Neural cell (in vitro differentiated cells): Measurements from ENCODE around the gene TRAPPC2. TPM values are rescaled to one million over a fixed set of nuclear protein-coding genes. Genes with fewer than 3 reads are reported as not detected.

ENCODE experiments used
- H2AFZ ChIP-seq: fragments of 200-600, 300-800 bp; sonication (generic), shearing (Covaris generic); 2 replicates; pipeline ENCODE4 v1.6.0; 2014; ENCODE audit warnings: low read depth, mild to moderate bottlenecking, antibody characterized with exemption, low read length, moderate library complexity
- H3F3A ChIP-seq: fragments of 200-600 bp; shearing (Covaris generic); 2 replicates; pipeline ENCODE4 v1.6.1; 2016; ENCODE audit warnings: mild to moderate bottlenecking, moderate library complexity, mixed read lengths, antibody characterized with exemption, low read length; ENCODE audit not compliant: insufficient read depth, poor library complexity, severe bottlenecking
- H3K27ac ChIP-seq: fragments of 200-600, 300-800 bp; sonication (generic), shearing (Covaris generic); 2 replicates; pipeline ENCODE4 v1.5.1; 2014; ENCODE audit warnings: mild to moderate bottlenecking, low read length, moderate library complexity
- H3K27me3 ChIP-seq: fragments of 300-800, 200-600 bp; sonication (generic), shearing (Covaris generic); 2 replicates; pipeline ENCODE4 v1.6.0; 2014; ENCODE audit warnings: mild to moderate bottlenecking, low read depth, low read length, moderate library complexity; ENCODE audit not compliant: insufficient read depth
- H3K36me3 ChIP-seq: fragments of 300-800, 200-600 bp; sonication (generic), shearing (Covaris generic); 2 replicates; pipeline ENCODE4 v1.5.1; 2014; ENCODE audit warnings: mild to moderate bottlenecking, antibody characterized with exemption, low read length, moderate library complexity; ENCODE audit not compliant: insufficient read depth
- H3K4me2 ChIP-seq: fragments of 300-800, 200-600 bp; sonication (generic), shearing (Covaris generic); 2 replicates; pipeline ENCODE4 v1.6.0; 2014; ENCODE audit warnings: mild to moderate bottlenecking, low read length
- H3K4me3 ChIP-seq: fragments of 300-800, 200-600 bp; sonication (generic), shearing (Covaris generic); 2 replicates; pipeline ENCODE4 v1.5.1; 2014; ENCODE audit warnings: mild to moderate bottlenecking, low read length, moderate library complexity
- H3K79me2 ChIP-seq: fragments of 200-600 bp; shearing (Covaris generic); replicated peaks from 2 replicates; pipeline ENCODE4 v1.6.0; 2014; ENCODE audit warnings: mild to moderate bottlenecking, low read length, moderate library complexity; ENCODE audit not compliant: insufficient read depth
- H3K9ac ChIP-seq: fragments of 300-800, 200-600 bp; sonication (generic), shearing (Covaris generic); 2 replicates; pipeline ENCODE4 v1.6.1; 2016; ENCODE audit warnings: mild to moderate bottlenecking, low read length, mixed read lengths
- H3K9me2 ChIP-seq: fragments of 200-600 bp; shearing (Covaris generic); 2 replicates; pipeline ENCODE4 v1.6.1; 2016; ENCODE audit warnings: mild to moderate bottlenecking, low read length, mixed read lengths; ENCODE audit not compliant: insufficient read depth
- H3K9me3 ChIP-seq: fragments of 200-600, 300-800 bp; sonication (generic), shearing (Covaris generic); 2 replicates; pipeline ENCODE4 v1.6.1; 2016; ENCODE audit warnings: mild to moderate bottlenecking, mixed run types, low read length, moderate library complexity, mixed read lengths
- H4K20me1 ChIP-seq: fragments of 200-600 bp; shearing (Covaris generic); 2 replicates; pipeline ENCODE4 v1.6.1; 2016; ENCODE audit warnings: mild to moderate bottlenecking, mixed run types; ENCODE audit not compliant: insufficient read depth
- CTCF ChIP-seq: fragments of 450-650 bp; IDR thresholded peaks from 2 replicates; pipeline ENCODE4 v1.5.1; 2014; ENCODE audit warnings: antibody characterized with exemption, mild to moderate bottlenecking, moderate library complexity; ENCODE audit not compliant: poor library complexity, severe bottlenecking
- EP300 ChIP-seq: fragments of 450-650 bp; conservative IDR thresholded peaks from 2 replicates; pipeline ENCODE4 v1.6.1; 2014; ENCODE audit warnings: antibody characterized with exemption, mild to moderate bottlenecking, moderate library complexity; ENCODE audit not compliant: poor library complexity, severe bottlenecking
- EZH2 ChIP-seq: fragments of 200-600, 300-800 bp; shearing (Covaris generic), sonication (generic); IDR thresholded peaks from 2 replicates; pipeline ENCODE4 v1.6.1; 2014; ENCODE audit warnings: antibody characterized with exemption, low read length, borderline replicate concordance, mild to moderate bottlenecking; ENCODE audit not compliant: insufficient read depth, poor library complexity, severe bottlenecking
- MXI1 ChIP-seq: fragments of 450-650 bp; conservative IDR thresholded peaks from 2 replicates; pipeline ENCODE4 v1.6.1; 2014; ENCODE audit warnings: antibody characterized with exemption, mild to moderate bottlenecking; ENCODE audit not compliant: poor library complexity, severe bottlenecking
- POLR2AphosphoS5 ChIP-seq: IDR thresholded peaks from 2 replicates; pipeline ENCODE4 v1.6.1; 2012
- RAD21 ChIP-seq: fragments of 450-650 bp; conservative IDR thresholded peaks from 2 replicates; pipeline ENCODE4 v1.6.1; 2014; ENCODE audit warnings: antibody characterized with exemption, mild to moderate bottlenecking, moderate library complexity
- REST ChIP-seq: IDR thresholded peaks from 2 replicates; pipeline ENCODE4 v1.6.1; 2012; ENCODE audit warnings: borderline replicate concordance
- SMC3 ChIP-seq: fragments of 450-650 bp; conservative IDR thresholded peaks from 2 replicates; pipeline ENCODE4 v1.6.1; 2014; ENCODE audit warnings: antibody characterized with exemption, mild to moderate bottlenecking, moderate library complexity; ENCODE audit not compliant: poor library complexity
- TAF1 ChIP-seq: IDR thresholded peaks from 2 replicates; pipeline ENCODE4 v1.6.1; 2012; ENCODE audit warnings: low read depth
- polyA plus RNA-seq: library from polyadenylated mRNA; depleted of rRNA; stranded (reverse); fragments of >200 nt; gene quantifications from 2 replicates; pipeline ENCODE4 v1.2.3, GENCODE V29; 2014

The TRAPPC2 gene
- polyA plus RNA-seq, 1 donor from 2014 or later, result 94.2 TPM

GRCh38 chrX:13747836-13748235 lies 13.4 kb upstream of the TRAPPC2 start:
- Histone ChIP-seq H3K27ac (no peak overlapping the region), H3K4me3 (no peak overlapping the region), H2AFZ (no peak overlapping the region), H4K20me1 (no peaks in the 10 kb centered on the region), H3K9ac (no peak overlapping the region), H3K4me2 (no peak overlapping the region), H3K27me3 (no peaks in the 10 kb centered on the region), H3K79me2 (no peaks in the 10 kb centered on the region), H3K9me2 (no peaks in the 10 kb centered on the region), H3K9me3 (no peaks in the 10 kb centered on the region), H3F3A (no peaks in the 10 kb centered on the region), H3K36me3 (no peaks in the 10 kb centered on the region)
- TF ChIP-seq RAD21 (no peak), EP300 (no peak), CTCF (no peak), SMC3 (no peak), TAF1 (no peak), REST (no peak), POLR2AphosphoS5 (no peak), MXI1 (no peak), EZH2 (no peak)

GRCh38 chrX:13742397-13743176 lies 8.2 kb upstream of the TRAPPC2 start:
- H3K4me2 ChIP-seq, result no peak overlapping the region
- H3F3A ChIP-seq, result no peaks in the 10 kb centered on the region
- H3K36me3 ChIP-seq, result no peaks in the 10 kb centered on the region
- no peaks in the 10 kb centered on the region for H3K9me3 ChIP-seq
- no peaks in the 10 kb centered on the region for H3K79me2 ChIP-seq
- H3K4me3 ChIP-seq, result no peak overlapping the region
- no peaks in the 10 kb centered on the region for H3K27me3 ChIP-seq
- no peak overlapping the region for H3K9ac ChIP-seq
- no peak overlapping the region for H2AFZ ChIP-seq
- no peak overlapping the region for H3K27ac ChIP-seq
- H3K9me2 ChIP-seq, result no peaks in the 10 kb centered on the region
- no peaks in the 10 kb centered on the region for H4K20me1 ChIP-seq
- TF ChIP-seq SMC3 (no peak), MXI1 (no peak), CTCF (no peak), RAD21 (no peak), EP300 (no peak), REST (no peak), POLR2AphosphoS5 (no peak)
